Measurements from ENCODE around the gene SLC35F2. TPM values are rescaled to one million over a fixed set of nuclear protein-coding genes. Genes with fewer than 3 reads are reported as not detected.

The SLC35F2 gene
- total RNA-seq, 1 donor from 2014 or later, result 9.3 TPM

GRCh38 chr11:107851704-107852310 is 6.8 kb downstream of the SLC35F2 start:
- no peak for DNase-seq (ENCODE audit: low spot score)
- H3K4me3 Mint-ChIP-seq (ENCODE audit: unreplicated experiment), result no peak overlapping the region
- peaks cover 2% of the 10 kb centered on the region for H3K4me1 Mint-ChIP-seq (ENCODE audit: unreplicated experiment)
- H3K27ac Mint-ChIP-seq (ENCODE audit: unreplicated experiment), result no peak overlapping the region
- TF ChIP-seq CTCF (IDR thresholded peaks at IDR 0.05; ENCODE audit: unreplicated experiment), result no peak
- H3K36me3 Mint-ChIP-seq (ENCODE audit: low read depth, unreplicated experiment), result no peaks in the 10 kb centered on the region
- H3K27me3 Mint-ChIP-seq (ENCODE audit: unreplicated experiment), result no peaks in the 10 kb centered on the region
- H3K9me3 Mint-ChIP-seq (ENCODE audit: unreplicated experiment), result no peaks in the 10 kb centered on the region

- Mint-ChIP-seq H3K27ac (ENCODE audit: unreplicated experiment) (no peak overlapping the region), H3K4me1 (ENCODE audit: unreplicated experiment) (peaks cover 2% of the 10 kb centered on the region), H3K4me3 (ENCODE audit: unreplicated experiment) (no peak overlapping the region), H3K27me3 (ENCODE audit: unreplicated experiment) (no peaks in the 10 kb centered on the region), H3K9me3 (ENCODE audit: unreplicated experiment) (no peaks in the 10 kb centered on the region), H3K36me3 (ENCODE audit: low read depth, unreplicated experiment) (no peaks in the 10 kb centered on the region)
- no peak for TF ChIP-seq CTCF (IDR thresholded peaks at IDR 0.05; ENCODE audit: unreplicated experiment)
- no peak for DNase-seq (ENCODE audit: low spot score)
These were observed 8.8 kb downstream of the SLC35F2 start for GRCh38 chr11:107849790-107850189.

- Mint-ChIP-seq H3K4me3 (ENCODE audit: unreplicated experiment) (no peak overlapping the region), H3K9me3 (ENCODE audit: unreplicated experiment) (no peaks in the 10 kb centered on the region), H3K27ac (ENCODE audit: unreplicated experiment) (no peak overlapping the region)
These were observed 10.2 kb downstream of the SLC35F2 start for GRCh38 chr11:107848345-107848744.

GRCh38 chr11:107847184-107847583 is 11.4 kb downstream of the SLC35F2 start:
- H3K4me1 Mint-ChIP-seq (ENCODE audit: unreplicated experiment), result peaks cover 2% of the 10 kb centered on the region
- H3K4me3 Mint-ChIP-seq (ENCODE audit: unreplicated experiment), result no peak overlapping the region
- H3K27ac Mint-ChIP-seq (ENCODE audit: unreplicated experiment), result no peak overlapping the region
- H3K27me3 Mint-ChIP-seq (ENCODE audit: unreplicated experiment), result no peaks in the 10 kb centered on the region
- H3K36me3 Mint-ChIP-seq (ENCODE audit: low read depth, unreplicated experiment), result no peaks in the 10 kb centered on the region
- TF ChIP-seq CTCF (IDR thresholded peaks at IDR 0.05; ENCODE audit: unreplicated experiment), result no peak
- DNase-seq (ENCODE audit: low spot score), result no peak
- H3K9me3 Mint-ChIP-seq (ENCODE audit: unreplicated experiment), result no peaks in the 10 kb centered on the region

More at GRCh38 chr11:107848345-107848744, 10.2 kb downstream of the SLC35F2 start:
- H3K4me1 Mint-ChIP-seq (ENCODE audit: unreplicated experiment), result peaks cover 2% of the 10 kb centered on the region
- no peaks in the 10 kb centered on the region for H3K36me3 Mint-ChIP-seq (ENCODE audit: low read depth, unreplicated experiment)
- no peak for TF ChIP-seq CTCF (IDR thresholded peaks at IDR 0.05; ENCODE audit: unreplicated experiment)
- H3K27me3 Mint-ChIP-seq (ENCODE audit: unreplicated experiment), result no peaks in the 10 kb centered on the region
- DNase-seq (ENCODE audit: low spot score), result no peak

- TF ChIP-seq CTCF (IDR thresholded peaks at IDR 0.05; ENCODE audit: unreplicated experiment), result no peak
- Mint-ChIP-seq H3K4me3 (ENCODE audit: unreplicated experiment) (no peak overlapping the region), H3K9me3 (ENCODE audit: unreplicated experiment) (no peaks in the 10 kb centered on the region), H3K27ac (ENCODE audit: unreplicated experiment) (no peak overlapping the region), H3K36me3 (ENCODE audit: low read depth, unreplicated experiment) (no peaks in the 10 kb centered on the region), H3K27me3 (ENCODE audit: unreplicated experiment) (no peaks in the 10 kb centered on the region), H3K4me1 (ENCODE audit: unreplicated experiment) (peaks cover 5% of the 10 kb centered on the region)
- DNase-seq (ENCODE audit: low spot score), result no peak
These were observed 14.5 kb downstream of the SLC35F2 start for GRCh38 chr11:107844041-107844440.

Data from endothelial cell (in vitro differentiated cells).